Measurements from ENCODE around the gene RFNG. TPM values are rescaled to one million over a fixed set of nuclear protein-coding genes. Genes with fewer than 3 reads are reported as not detected.

The RFNG gene
- total RNA-seq: 35.8 and 38.8 TPM in 2 replicates

DNA sequence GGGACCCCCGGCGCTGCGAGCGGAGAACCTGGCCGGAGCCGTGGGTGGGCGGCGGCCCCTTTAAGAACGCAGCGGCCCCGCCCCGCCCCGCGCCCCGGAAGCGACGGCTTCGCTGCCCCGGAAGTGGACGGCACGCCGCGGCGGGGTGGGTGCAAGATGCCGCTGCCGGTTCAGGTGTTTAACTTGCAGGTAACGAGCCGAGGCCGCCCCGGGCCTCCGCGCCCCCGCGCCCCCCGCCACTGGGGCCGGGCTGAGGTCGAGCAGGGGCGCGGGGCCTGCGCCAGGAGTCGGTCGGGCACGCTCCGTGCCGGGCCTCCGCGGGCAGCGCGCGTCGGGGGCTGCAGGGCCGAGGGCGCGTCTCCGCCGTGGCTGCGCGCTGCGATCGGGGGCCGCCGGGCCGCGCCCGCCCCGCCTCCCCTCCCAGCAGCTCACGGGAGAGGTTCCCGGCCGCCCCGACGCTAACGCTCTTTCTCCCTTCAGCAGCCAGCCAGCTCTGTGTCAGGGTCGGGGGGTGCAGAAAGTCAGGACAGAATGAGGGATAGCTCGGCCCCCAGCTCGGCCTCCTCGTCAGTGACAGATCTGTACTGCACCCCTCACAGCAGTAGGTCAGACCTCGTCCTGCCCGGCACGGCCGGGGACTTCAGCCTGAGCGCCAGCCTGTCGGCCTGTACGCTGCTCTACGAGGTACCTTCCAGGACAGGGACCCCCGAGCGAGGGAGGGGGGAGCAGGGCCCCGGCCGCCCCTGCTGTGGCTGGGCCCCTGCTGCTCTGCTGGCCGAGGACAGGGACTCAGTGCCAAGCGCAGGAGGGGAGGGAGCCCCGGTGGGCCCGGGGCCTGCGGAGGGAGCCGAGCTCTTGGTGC is at the start of gene RFNG, which contains the start of gene GPS1:
TSS of gene RFNG (minus strand) at position 36 of the 862 bp plus-strand sequence. CDS start 45 bp downstream, outside the sequence.
TSS of gene GPS1 (plus strand) at position 123 of the 862 bp plus-strand sequence. CDS start at position 157, 34 bp downstream.
- no peak for DNase-seq (ENCODE audit: low read depth)
- H3K4me3 ChIP-seq (ENCODE audit: low read depth, low read length): peak within 1 kb of the TSS; percentile 91
- TF ChIP-seq, protein P1, sequence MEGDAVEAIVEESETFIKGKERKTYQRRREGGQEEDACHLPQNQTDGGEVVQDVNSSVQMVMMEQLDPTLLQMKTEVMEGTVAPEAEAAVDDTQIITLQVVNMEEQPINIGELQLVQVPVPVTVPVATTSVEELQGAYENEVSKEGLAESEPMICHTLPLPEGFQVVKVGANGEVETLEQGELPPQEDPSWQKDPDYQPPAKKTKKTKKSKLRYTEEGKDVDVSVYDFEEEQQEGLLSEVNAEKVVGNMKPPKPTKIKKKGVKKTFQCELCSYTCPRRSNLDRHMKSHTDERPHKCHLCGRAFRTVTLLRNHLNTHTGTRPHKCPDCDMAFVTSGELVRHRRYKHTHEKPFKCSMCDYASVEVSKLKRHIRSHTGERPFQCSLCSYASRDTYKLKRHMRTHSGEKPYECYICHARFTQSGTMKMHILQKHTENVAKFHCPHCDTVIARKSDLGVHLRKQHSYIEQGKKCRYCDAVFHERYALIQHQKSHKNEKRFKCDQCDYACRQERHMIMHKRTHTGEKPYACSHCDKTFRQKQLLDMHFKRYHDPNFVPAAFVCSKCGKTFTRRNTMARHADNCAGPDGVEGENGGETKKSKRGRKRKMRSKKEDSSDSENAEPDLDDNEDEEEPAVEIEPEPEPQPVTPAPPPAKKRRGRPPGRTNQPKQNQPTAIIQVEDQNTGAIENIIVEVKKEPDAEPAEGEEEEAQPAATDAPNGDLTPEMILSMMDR (conservative IDR thresholded peaks at IDR 0.05; ENCODE audit: low read depth, low read length): no peak

- no peak overlapping the region for H3K4me3 ChIP-seq (ENCODE audit: low read depth, low read length)
- TF ChIP-seq, protein P1 (conservative IDR thresholded peaks at IDR 0.05; ENCODE audit: low read depth, low read length): no peak
- DNase-seq (ENCODE audit: low read depth): no peak
Observed at GRCh38 chr17:82101301-82101715, 49.7 kb upstream of the RFNG start.

DNA sequence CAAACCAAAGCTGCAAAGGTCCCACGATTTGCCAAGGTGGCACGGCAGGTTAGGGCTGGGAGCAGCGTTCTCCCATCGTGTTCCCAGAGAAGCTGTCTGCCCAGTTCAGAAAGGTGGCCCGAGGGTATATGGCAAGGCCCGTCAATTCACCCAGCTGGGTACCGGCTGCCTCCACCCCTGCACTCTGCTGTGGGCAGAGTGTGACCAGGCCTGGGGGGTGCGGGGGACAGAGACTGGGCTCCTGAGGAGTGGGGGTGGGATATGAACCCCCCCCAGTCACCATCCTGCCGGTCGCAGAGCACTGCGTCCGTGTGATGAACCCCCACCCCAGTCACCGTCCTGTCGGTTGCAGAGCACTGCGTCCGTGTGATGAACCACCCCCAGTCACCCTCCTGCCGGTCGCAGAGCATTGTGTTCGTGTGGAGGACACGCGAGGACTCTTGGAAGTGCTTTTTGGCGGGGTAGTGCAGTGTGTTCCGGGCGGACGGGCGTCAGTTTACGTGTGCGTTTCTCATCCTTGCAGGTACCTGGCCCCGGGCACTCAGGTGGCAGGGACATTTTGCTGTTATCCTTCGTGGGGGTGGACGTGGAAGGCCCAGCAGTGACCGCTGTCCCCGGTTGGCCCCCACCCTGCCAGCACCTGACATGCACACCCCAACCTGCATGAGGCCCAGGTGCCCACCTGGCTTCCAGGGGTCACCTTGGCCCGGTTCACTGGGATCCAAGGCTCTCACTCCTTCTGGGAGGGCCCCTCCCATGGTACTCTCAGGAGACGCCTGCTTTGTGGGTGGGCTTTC is 49.1 kb upstream of the RFNG start:
- TF ChIP-seq, protein P1 (conservative IDR thresholded peaks at IDR 0.05; ENCODE audit: low read depth, low read length): no peak
- no peak for DNase-seq (ENCODE audit: low read depth)
- H3K4me3 ChIP-seq (ENCODE audit: low read depth, low read length): no peak overlapping the region

DNA sequence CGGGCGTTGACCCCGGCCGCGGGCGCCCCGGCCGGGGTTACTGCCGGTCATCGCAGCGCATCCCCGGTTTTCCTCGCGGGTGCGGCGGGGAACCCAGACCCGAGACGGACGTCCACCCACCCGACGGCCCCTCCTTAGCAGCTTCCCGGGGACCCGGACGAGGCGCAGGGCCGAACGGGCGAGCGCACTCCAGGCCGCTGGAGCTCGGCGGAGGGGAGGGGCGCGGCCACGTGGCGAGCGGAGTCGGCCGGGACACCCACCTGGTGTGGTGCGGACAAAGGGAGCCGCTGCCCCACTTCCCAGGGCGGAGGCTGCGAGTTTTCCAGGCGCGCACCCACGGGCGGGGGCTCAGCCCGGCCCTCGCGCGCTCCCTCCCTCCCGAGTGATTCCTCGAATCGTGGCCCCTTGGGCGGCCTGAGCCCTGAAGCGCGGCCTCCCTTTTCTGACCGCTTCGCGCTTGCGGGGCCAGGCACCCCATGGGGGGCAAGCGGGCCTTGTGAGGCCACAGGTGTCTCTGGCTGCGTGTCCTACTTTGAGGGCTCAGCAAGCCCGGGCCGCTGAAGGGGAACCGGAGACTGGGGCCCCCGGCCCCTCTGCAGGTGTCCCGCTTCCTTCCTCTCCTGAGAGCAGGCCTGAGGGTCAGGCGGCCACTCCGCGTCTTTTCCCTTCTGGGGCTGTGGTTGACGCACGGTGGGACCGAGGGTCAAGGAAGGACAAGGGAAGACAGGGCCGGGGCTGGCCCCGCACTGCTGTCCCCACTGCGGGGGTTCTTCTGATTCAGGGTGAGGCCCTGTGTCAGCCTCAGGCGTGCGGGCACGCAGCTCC is 47.5 kb upstream of the RFNG start:
- DNase-seq (ENCODE audit: low read depth): no peak
- H3K4me3 ChIP-seq (ENCODE audit: low read depth, low read length): peak overlapping the region; percentile 57
- TF ChIP-seq, protein P1 (conservative IDR thresholded peaks at IDR 0.05; ENCODE audit: low read depth, low read length): no peak

DNA sequence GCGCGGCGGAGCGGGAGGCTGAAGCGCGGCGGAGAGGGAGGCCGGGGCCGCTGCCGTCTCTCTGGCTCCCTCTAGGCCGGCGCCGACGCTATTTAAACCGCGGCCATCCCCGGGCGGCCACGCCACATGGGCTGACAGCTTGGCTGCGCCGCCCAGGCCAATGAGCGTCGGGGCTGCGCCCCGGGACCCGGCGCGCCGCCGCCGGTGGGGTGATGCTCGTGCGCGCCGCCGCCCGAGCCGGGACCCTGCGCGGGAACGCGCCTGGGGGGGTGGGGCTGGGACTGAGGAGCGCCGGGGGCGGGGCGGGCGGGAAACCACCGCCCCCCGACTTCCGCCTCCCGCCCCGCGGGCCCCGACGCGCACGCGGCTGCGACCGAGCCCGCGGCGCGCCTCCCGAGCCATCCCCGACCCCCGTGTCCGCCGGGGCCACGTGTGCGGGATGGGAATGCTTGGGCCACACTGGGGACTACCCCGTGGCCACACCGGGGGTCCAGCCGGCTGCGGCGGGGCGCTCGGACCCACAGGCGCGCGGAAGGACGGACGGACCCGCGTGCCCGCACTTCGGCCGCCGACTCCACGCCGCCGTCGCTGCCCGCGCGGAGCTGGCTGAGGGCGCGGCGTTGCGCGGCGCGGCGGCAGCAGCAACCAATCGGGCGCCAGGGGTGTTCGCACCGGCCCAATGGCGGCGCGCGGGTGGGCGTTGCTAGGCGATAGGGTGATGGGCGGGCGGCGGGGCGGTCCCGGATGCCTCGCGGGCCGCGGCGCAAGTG is 46.7 kb upstream of the RFNG start, which contains the start of gene FASN:
TSS of gene FASN (minus strand) at position 68 of the 770 bp plus-strand sequence. CDS start 1,791 bp downstream, outside the sequence.
- H3K4me3 ChIP-seq (ENCODE audit: low read depth, low read length): peak within 1 kb of the TSS; percentile 79
- DNase-seq (ENCODE audit: low read depth): peak; percentile 33
- TF ChIP-seq, protein P1 (conservative IDR thresholded peaks at IDR 0.05; ENCODE audit: low read depth, low read length): peak; percentile 31

DNA sequence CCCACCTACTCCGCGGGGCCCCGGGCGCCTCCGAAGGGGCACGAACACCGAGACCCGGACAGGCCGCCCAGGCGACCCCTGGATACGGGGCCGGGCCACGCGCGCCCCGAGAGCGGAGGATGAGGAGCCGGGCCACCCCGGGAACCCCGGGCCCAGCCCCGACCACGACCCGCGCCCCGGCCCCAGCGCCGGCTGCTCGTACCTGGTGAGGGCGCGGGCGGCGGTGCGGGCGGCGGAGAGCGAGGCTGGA is 46.2 kb upstream of the RFNG start:
- TF ChIP-seq, protein P1 (conservative IDR thresholded peaks at IDR 0.05; ENCODE audit: low read depth, low read length): no peak
- no peak for DNase-seq (ENCODE audit: low read depth)
- peak overlapping the region; percentile 79 for H3K4me3 ChIP-seq (ENCODE audit: low read depth, low read length)

Measured in epithelial cell of proximal tubule (primary cell).